HL-60/S4 treated with phorbol 12-myristate 13-acetate at 8.2 ng/mL for 4 days and 3 days (cell line): ENCODE data around the gene OVOL3.

Source experiments
- in situ Hi-C: fragments of 300-500 bp; cut with MboI; formaldehyde crosslinking; loops from 2 replicates; pipeline ENCODE4 v1.15.0; 2022; ENCODE audit warnings: low sequenced_read_pairs

Gene OVOL3

GRCh38 chr19:36099166-36099785, 11.7 kb upstream of the OVOL3 start:
- in situ Hi-C loops: no loop called here

- in situ Hi-C loops: no loop called here
These were observed 10.5 kb upstream of the OVOL3 start for GRCh38 chr19:36100476-36100875.

- in situ Hi-C loops: no loop called here
These were observed 9.2 kb upstream of the OVOL3 start for GRCh38 chr19:36101550-36102327.

- in situ Hi-C loops: no loop called here
These were observed 7.8 kb upstream of the OVOL3 start for GRCh38 chr19:36103040-36103626.

- in situ Hi-C loops: no loop called here
These were observed 6.9 kb upstream of the OVOL3 start for GRCh38 chr19:36103842-36104552.

- in situ Hi-C loops: no loop called here
These were observed 4.5 kb upstream of the OVOL3 start for GRCh38 chr19:36106441-36106840.

- in situ Hi-C loops: no loop called here
These were observed 4.0 kb upstream of the OVOL3 start for GRCh38 chr19:36106991-36107390.

GRCh38 chr19:36108684-36109083, 2.3 kb upstream of the OVOL3 start:
- in situ Hi-C loops: no loop called here

- in situ Hi-C loops: no loop called here
These were observed 227 bp downstream of the OVOL3 start for GRCh38 chr19:36111200-36111539.

- in situ Hi-C loops: no loop called here
These were observed 1.7 kb downstream of the OVOL3 start for GRCh38 chr19:36112678-36113077.

GRCh38 chr19:36113425-36113824, 2.5 kb downstream of the OVOL3 start:
- in situ Hi-C loops: no loop called here

- in situ Hi-C loops: no loop called here
These were observed 3.2 kb downstream of the OVOL3 start for GRCh38 chr19:36113894-36114720.

- in situ Hi-C loops: no loop called here
These were observed 3.9 kb downstream of the OVOL3 start, which contains the start of gene POLR2I for GRCh38 chr19:36114721-36115452. POLR2I (minus strand) TSS chr19:36114875; CDS start chr19:36114856, 19 bp downstream.

- in situ Hi-C loops: no loop called here
These were observed 4.8 kb downstream of the OVOL3 start, which contains the start of gene TBCB for GRCh38 chr19:36115453-36116343. TBCB (plus strand) TSS chr19:36115468; CDS start chr19:36115561, 93 bp downstream.

GRCh38 chr19:36116344-36116637, 5.3 kb downstream of the OVOL3 start:
- in situ Hi-C loops: no loop called here

GRCh38 chr19:36120092-36120983, 9.4 kb downstream of the OVOL3 start:
- in situ Hi-C loops: no loop called here

GRCh38 chr19:36120984-36121358, 10.0 kb downstream of the OVOL3 start:
- in situ Hi-C loops: no loop called here

GRCh38 chr19:36121486-36122124, 10.7 kb downstream of the OVOL3 start:
- in situ Hi-C loops: no loop called here
